SKM-1 treated with dmso at 0.1 percent for 144 hours (cell line): ENCODE results near the gene SCN5A.

ENCODE experiments used
- DNase-seq: peaks from one replicate; lab custom pipeline; 2025; ENCODE audit not compliant: unreplicated experiment; lab: John Stamatoyannopoulos, UW

Gene SCN5A

GRCh38 chr3:38563070-38563885 is 86.2 kb downstream of the SCN5A start:
- DNase-seq, result no peak

GRCh38 chr3:38562467-38562925 is 87.0 kb downstream of the SCN5A start:
- DNase-seq, result no peak

GRCh38 chr3:38561746-38562466 is 87.6 kb downstream of the SCN5A start:
- no peak for DNase-seq

GRCh38 chr3:38560996-38561717 is 88.3 kb downstream of the SCN5A start:
- no peak for DNase-seq

- DNase-seq, result no peak
Observed at GRCh38 chr3:38560284-38560683, 89.2 kb downstream of the SCN5A start.

GRCh38 chr3:38558864-38559263 is 90.6 kb downstream of the SCN5A start:
- no peak for DNase-seq

- no peak for DNase-seq
Observed at GRCh38 chr3:38556640-38557358, 92.7 kb downstream of the SCN5A start.

GRCh38 chr3:38555926-38556325 is 93.6 kb downstream of the SCN5A start:
- no peak for DNase-seq

- DNase-seq, result no peak
Observed at GRCh38 chr3:38555149-38555840, 94.2 kb downstream of the SCN5A start.

- DNase-seq, result no peak
Observed at GRCh38 chr3:38554127-38554827, 95.2 kb downstream of the SCN5A start.

GRCh38 chr3:38553071-38553470 is 96.4 kb downstream of the SCN5A start:
- no peak for DNase-seq

GRCh38 chr3:38552364-38552763 is 97.1 kb downstream of the SCN5A start:
- DNase-seq, result no peak

GRCh38 chr3:38551026-38551832 is 98.3 kb downstream of the SCN5A start:
- no peak for DNase-seq

- no peak for DNase-seq
Observed at GRCh38 chr3:38549957-38550840, 99.3 kb downstream of the SCN5A start.

- no peak for DNase-seq
Observed at GRCh38 chr3:38549486-38549885, 100.0 kb downstream of the SCN5A start.

GRCh38 chr3:38549082-38549481 is 100.4 kb downstream of the SCN5A start:
- no peak for DNase-seq

- DNase-seq, result no peak
Observed at GRCh38 chr3:38548154-38548931, 101.1 kb downstream of the SCN5A start.
